Stimulated activated naive CD8-positive, alpha-beta T cell treated with anti-CD3 and anti-CD28 coated beads, Interleukin-15, Interleukin-2, amounts not matched to agents 100 U/mL and 50 U/mL, for 24 hours (primary cell): ENCODE measurements around the gene GAS5.
"Not testable (repeated sequence)": the region's sequence is repeated elsewhere in the genome, so short reads cannot be mapped to it uniquely, and the experiment has no call there.

Experiments used
- ATAC-seq: fragments of 150-1000 bp; cut with Tn5 transposase; one replicate; pipeline ENCODE4 v1.10.0; 2021
- DNase-seq: peaks from one replicate; pipeline ENCODE4 v3.0.0; 2021

GAS5 gene

GRCh38 chr1:173869021-173869359 lies 1.2 kb upstream of the GAS5 start:
- ATAC-seq (no peak), DNase-seq (no peak)

DNA sequence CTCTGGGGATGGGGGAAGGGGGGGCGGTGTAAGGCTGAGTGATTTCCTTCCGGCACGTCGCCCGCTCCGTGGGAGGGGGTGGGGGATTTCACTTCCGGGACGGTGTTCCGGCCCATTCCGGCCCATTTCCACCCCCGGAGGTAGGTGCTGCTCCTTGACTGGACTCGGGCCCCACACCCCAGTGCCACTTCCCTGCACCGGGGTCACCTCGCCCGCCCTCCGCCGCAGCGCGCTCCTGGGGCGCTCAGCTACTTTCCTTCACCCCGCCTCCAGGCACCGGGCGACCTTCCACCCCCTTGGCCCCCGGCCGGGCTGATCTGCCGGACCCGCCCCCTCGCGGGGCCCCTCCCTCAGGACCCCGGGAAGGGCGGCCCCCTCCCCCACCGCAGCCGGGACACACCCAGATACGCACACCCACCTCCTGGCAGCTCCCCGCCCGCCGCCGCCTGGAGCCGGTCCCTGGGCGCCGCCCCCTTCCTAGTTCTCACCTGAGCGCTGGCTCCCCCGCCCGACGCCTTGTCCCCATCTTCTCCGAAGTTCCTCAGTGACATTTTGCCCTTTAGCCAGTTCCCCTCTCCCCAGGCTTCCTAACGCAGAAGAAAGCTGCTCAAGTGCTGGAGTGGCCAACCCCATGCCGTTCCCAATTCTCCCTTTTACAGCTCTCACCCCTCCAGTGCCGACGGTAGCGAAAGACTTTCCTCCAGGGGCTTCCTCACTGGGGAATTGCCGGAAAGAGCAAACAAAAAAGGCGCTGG lies 654 bp upstream of the GAS5 start, which contains the start of gene ZBTB37:
ZBTB37 (plus strand) TSS at position 115 of the 755 bp plus-strand sequence. CDS start 1,846 bp downstream, outside the sequence.
- ATAC-seq (peak; percentile 70), DNase-seq (peak; percentile 96)

DNA sequence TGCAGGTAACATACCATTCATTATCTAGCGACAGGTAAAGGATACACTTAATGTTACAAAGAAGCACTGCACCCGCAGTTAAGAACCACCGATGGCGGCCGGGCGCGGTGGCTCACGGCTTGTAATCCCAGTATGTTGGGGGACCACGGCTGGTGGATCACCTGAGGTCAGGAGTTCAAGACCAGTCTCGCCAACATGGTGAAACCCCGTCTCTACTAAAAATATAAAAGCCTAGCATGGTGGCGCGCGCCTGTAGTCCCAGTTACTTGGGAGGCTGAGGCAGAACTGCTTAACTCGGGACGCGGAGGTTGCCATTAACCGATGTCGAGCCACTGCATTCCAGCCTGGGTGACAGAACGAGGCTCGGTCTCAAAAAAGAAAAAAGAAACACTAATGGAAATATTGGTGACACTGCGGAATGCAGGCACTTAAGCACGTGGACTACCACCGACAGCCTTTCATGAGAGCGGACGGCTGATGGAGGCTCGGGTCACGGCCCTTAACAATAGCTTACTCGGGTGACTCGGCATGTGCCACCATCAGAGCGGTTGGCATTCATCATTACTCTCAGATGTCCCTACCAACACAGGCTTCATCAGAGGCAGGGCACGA lies 542 bp downstream of the GAS5 start:
- ATAC-seq, result peak; percentile 6
- peak; percentile 36 for DNase-seq

DNA sequence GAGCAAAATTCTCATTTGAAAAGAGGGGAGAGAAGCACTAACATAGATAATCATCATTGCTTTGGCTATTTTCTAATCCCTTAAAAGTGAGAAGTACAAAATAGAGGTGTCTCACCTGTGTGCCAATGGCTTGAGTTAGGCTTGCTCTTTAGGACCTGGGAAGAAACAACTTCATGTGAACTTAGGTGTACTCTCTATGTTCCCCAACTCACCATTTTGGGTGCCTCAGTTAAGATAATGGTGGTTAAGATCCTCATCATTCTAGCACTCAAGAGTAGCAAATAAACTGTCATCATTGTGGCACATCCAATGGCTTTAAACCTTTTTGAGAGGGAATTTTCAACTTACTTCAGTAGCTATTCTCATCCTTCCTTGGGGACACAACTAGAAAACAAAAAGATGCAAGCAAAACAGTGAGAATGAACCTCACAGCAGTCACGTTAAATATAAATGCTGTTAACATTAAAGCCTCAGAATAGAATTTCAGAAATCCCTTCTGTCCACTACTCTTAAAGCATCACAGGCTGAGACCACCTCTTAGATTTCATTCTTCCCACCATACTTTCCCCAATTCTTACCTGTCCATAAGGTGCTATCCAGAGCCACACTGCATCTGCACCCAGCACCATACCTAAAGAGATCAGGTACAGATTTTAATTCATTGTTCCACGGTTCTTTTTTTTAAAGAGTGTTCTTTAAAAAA lies 1.2 kb downstream of the GAS5 start:
- DNase-seq (no peak), ATAC-seq (no peak)

DNA sequence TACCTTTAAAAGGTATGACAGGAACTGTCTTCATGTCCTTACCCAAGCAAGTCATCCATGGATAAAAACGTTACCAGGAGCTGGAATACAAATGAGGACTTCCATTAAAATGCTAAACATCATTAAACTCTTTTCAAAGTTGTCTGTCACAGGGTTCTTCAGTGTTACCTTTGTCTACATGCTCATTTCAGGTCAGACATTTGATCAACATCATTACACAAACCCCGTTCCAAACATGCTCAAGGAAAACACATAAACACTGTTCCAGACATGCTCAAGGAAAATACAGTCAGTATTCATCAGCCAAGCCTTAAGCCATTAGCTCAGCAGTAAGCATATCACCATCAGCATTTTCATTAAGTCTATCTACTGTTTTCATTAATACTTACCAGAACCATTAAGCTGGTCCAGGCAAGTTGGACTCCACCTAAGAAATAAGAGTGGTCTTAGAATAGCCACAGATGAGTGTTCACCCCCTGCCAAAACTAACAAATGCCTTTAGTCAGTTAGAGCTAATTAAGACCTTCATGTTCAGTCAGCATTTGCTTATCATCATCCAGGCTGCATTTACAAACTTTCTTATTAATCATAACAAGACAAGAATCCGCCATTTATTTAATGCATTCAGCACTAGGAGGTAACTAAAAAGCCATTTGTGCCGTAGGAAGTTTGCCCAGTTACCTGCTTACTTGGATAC lies 2.2 kb downstream of the GAS5 start:
- ATAC-seq, result no peak
- no peak for DNase-seq

DNA sequence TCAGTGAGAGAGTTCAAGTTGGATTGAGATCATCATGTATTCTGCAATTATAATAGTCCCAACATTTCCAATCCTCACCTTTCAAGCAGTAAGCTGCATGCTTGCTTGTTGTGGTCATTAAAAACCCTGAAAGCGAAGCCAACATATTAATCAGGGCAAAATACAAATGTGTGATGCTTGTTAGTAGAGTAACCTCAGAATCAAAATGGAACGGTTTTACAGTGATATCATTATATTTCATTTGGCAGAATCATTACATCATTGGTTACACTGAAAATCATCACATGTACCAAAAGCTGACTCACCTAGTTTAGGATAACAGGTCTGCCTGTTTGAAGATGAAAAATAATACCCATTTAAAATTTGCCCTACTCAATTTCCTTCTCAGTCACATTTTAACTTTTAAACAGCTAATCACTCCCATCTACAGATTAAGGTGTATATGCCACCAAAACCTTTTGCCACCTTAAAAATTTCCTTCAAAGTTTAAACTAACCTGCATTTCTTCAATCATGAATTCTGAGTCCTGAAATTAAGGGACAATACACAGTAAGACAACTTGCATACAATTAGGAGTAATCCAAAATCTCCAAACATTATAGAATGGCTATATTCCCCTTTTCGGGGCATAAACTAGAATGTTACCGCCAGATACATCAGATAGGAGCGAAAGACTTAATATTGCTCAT lies 3.5 kb downstream of the GAS5 start:
- DNase-seq, result no peak
- ATAC-seq, result no peak

GRCh38 chr1:173863224-173864161 lies 4.3 kb downstream of the GAS5 start:
- no peak for DNase-seq
- no peak for ATAC-seq

- DNase-seq (peak; percentile 19), ATAC-seq (no peak)
Observed at GRCh38 chr1:173862769-173863223, 5.0 kb downstream of the GAS5 start.

- DNase-seq (peak; percentile 58), ATAC-seq (peak; percentile 41)
Observed at GRCh38 chr1:173862146-173862768, 5.5 kb downstream of the GAS5 start.

DNA sequence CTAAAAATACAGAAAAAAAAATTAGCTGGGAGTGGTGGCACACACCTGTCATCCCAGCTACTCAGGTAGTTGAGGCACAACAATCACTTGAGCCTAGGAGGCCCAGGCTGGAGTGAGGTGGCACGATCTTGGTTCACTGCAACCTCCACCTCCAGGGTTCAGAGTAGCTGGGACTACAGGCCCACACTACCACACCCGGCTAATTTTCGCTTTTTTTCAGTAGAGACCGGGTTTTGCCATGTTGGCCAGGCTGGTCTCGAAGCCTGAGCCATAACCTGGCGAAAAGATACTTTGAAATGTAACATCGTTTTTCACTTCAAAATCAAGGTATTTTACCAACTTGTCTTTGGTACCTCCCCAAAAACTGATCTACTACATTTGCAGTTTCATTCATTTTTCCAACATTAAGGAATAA lies 6.1 kb downstream of the GAS5 start:
- DNase-seq (peak; percentile 57), ATAC-seq (peak; percentile 50)

- ATAC-seq (no peak), DNase-seq (no peak)
Observed at GRCh38 chr1:173860065-173860464, 7.7 kb downstream of the GAS5 start.

GRCh38 chr1:173859547-173859946 lies 8.2 kb downstream of the GAS5 start:
- not testable (repeated sequence) for ATAC-seq, DNase-seq

GRCh38 chr1:173857363-173857917 lies 10.3 kb downstream of the GAS5 start:
- DNase-seq (no peak), ATAC-seq (no peak)

DNA sequence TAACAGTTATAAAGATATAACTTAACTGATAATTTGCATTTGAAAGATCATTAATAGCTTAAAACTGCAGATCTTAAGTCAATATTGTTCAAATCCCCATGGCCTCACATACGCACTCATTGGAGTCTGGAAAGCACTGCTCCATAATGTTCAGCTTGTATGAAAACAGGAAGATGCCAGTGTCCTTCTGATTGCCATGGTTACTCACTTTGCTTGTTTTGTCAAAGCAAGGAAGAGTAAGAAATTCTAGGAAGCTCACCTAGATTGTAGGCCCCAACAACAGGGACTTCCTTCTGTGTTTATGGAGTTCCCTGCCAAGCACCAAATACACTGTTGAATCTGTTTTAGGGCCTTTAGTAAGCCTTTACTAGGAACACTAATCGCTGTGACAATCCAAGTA lies 10.9 kb downstream of the GAS5 start:
- no peak for DNase-seq
- ATAC-seq, result no peak

- no peak for ATAC-seq
Observed at GRCh38 chr1:173856014-173856413, 11.8 kb downstream of the GAS5 start.

DNA sequence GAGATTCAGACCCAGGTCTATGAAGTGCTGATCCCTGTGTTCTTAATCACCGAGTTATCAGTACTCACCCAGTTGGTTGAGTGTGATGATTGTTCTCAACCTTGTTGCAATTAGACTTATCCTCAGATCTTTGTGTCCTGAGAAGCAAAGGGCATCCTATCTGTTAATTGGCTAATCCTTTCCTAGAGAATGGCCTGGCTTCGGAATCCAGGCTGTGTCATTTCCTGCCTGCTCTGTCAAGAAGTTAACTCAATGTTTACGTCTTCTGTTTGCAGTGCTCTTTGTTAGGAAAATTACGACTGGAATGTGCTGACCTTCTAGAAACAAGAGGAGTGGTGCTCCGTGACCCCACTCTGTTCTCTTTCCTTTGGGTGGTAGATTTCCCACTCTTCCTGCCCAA lies 14.7 kb downstream of the GAS5 start:
- no peak for DNase-seq
- no peak for ATAC-seq

More at GRCh38 chr1:173856014-173856413, 11.8 kb downstream of the GAS5 start:
- DNase-seq, result no peak

- no peak for DNase-seq
- ATAC-seq, result no peak
Observed at GRCh38 chr1:173852105-173852504, 15.7 kb downstream of the GAS5 start.

DNA sequence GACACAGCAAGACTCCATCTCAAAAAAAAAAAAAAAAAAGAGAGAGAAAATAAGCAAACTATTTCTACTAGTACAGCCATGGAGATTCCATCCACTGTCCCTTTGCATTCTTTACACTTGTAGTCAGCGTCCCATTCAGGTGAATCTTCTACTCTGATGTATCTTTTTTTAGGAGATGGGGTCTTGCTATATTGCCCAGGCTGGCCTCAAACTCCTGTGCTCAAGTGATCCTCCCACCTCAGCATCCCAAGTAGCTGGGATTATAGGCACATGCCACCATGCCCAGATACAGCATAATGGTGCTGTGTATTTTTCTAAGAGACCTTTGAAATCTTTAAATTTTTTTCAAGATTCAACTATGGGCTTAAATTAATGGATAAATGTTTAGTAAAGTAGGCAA lies 35.0 kb downstream of the GAS5 start:
- no peak for ATAC-seq
- no peak for DNase-seq

GRCh38 chr1:173827611-173828010 lies 40.2 kb downstream of the GAS5 start:
- DNase-seq (no peak), ATAC-seq (no peak)
